Measurements from ENCODE around the gene LHX5. TPM values are rescaled to one million over a fixed set of nuclear protein-coding genes. Genes with fewer than 3 reads are reported as not detected.

The LHX5 gene
- total RNA-seq, 1 donor from 2014 or later, result not detected

- no peak for ATAC-seq
- intact Hi-C loops (cut with DNase I), result no loop called here
- no peak for DNase-seq (ENCODE audit: missing footprints)
Observed at GRCh38 chr12:113479590-113480335, 8.1 kb upstream of the LHX5 start.

GRCh38 chr12:113479216-113479589, 7.5 kb upstream of the LHX5 start:
- no peak for ATAC-seq
- no peak for DNase-seq (ENCODE audit: missing footprints)
- intact Hi-C loops (cut with DNase I), result no loop called here

- DNase-seq (ENCODE audit: missing footprints) (no peak), ATAC-seq (no peak)
- intact Hi-C loops (cut with DNase I), result no loop called here
Observed at GRCh38 chr12:113478351-113479011, 6.8 kb upstream of the LHX5 start.

- intact Hi-C loops (cut with DNase I), result no loop called here
- no peak for ATAC-seq
- DNase-seq (ENCODE audit: missing footprints), result no peak
Observed at GRCh38 chr12:113477842-113478215, 6.2 kb upstream of the LHX5 start.

- ATAC-seq (no peak), DNase-seq (ENCODE audit: missing footprints) (no peak)
- intact Hi-C loops (cut with DNase I), result no loop called here
Observed at GRCh38 chr12:113477171-113477841, 5.6 kb upstream of the LHX5 start.

GRCh38 chr12:113476176-113476986, 4.7 kb upstream of the LHX5 start:
- no peak for DNase-seq (ENCODE audit: missing footprints)
- intact Hi-C loops (cut with DNase I), result no loop called here
- no peak for ATAC-seq

- intact Hi-C loops (cut with DNase I), result no loop called here
- DNase-seq (ENCODE audit: missing footprints) (no peak), ATAC-seq (no peak)
Observed at GRCh38 chr12:113475451-113476175, 3.9 kb upstream of the LHX5 start.

GRCh38 chr12:113474635-113475436, 3.2 kb upstream of the LHX5 start:
- intact Hi-C loops (cut with DNase I), result no loop called here
- no peak for DNase-seq (ENCODE audit: missing footprints)
- no peak for ATAC-seq

- intact Hi-C loops (cut with DNase I), result no loop called here
Observed at GRCh38 chr12:113473942-113474341, 2.3 kb upstream of the LHX5 start.

GRCh38 chr12:113473400-113473799, 1.7 kb upstream of the LHX5 start:
- DNase-seq (ENCODE audit: missing footprints) (no peak), ATAC-seq (no peak)
- intact Hi-C loops (cut with DNase I), result no loop called here

More at GRCh38 chr12:113473942-113474341, 2.3 kb upstream of the LHX5 start:
- no peak for DNase-seq (ENCODE audit: missing footprints)
- no peak for ATAC-seq

- ATAC-seq (no peak), DNase-seq (ENCODE audit: missing footprints) (no peak)
- intact Hi-C loops (cut with DNase I), result no loop called here
Observed at GRCh38 chr12:113472191-113473121, 785 bp upstream of the LHX5 start.

GRCh38 chr12:113470871-113471618, 626 bp downstream of the LHX5 start:
- no peak for ATAC-seq
- DNase-seq (ENCODE audit: missing footprints), result no peak
- intact Hi-C loops (cut with DNase I), result no loop called here

- DNase-seq (ENCODE audit: missing footprints) (no peak), ATAC-seq (no peak)
- intact Hi-C loops (cut with DNase I), result no loop called here
Observed at GRCh38 chr12:113469949-113470743, 1.5 kb downstream of the LHX5 start.

- DNase-seq (ENCODE audit: missing footprints) (no peak), ATAC-seq (no peak)
- intact Hi-C loops (cut with DNase I), result no loop called here
Observed at GRCh38 chr12:113469224-113469948, 2.3 kb downstream of the LHX5 start.
